ENCODE results near the gene RIF1. TPM values are rescaled to one million over a fixed set of nuclear protein-coding genes. Genes with fewer than 3 reads are reported as not detected.

The RIF1 gene, protein sequence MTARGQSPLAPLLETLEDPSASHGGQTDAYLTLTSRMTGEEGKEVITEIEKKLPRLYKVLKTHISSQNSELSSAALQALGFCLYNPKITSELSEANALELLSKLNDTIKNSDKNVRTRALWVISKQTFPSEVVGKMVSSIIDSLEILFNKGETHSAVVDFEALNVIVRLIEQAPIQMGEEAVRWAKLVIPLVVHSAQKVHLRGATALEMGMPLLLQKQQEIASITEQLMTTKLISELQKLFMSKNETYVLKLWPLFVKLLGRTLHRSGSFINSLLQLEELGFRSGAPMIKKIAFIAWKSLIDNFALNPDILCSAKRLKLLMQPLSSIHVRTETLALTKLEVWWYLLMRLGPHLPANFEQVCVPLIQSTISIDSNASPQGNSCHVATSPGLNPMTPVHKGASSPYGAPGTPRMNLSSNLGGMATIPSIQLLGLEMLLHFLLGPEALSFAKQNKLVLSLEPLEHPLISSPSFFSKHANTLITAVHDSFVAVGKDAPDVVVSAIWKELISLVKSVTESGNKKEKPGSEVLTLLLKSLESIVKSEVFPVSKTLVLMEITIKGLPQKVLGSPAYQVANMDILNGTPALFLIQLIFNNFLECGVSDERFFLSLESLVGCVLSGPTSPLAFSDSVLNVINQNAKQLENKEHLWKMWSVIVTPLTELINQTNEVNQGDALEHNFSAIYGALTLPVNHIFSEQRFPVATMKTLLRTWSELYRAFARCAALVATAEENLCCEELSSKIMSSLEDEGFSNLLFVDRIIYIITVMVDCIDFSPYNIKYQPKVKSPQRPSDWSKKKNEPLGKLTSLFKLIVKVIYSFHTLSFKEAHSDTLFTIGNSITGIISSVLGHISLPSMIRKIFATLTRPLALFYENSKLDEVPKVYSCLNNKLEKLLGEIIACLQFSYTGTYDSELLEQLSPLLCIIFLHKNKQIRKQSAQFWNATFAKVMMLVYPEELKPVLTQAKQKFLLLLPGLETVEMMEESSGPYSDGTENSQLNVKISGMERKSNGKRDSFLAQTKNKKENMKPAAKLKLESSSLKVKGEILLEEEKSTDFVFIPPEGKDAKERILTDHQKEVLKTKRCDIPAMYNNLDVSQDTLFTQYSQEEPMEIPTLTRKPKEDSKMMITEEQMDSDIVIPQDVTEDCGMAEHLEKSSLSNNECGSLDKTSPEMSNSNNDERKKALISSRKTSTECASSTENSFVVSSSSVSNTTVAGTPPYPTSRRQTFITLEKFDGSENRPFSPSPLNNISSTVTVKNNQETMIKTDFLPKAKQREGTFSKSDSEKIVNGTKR (N-terminal part only)
- 46.3 and 50.9 TPM in 2 replicates for total RNA-seq (2014; rRNA removed; shearing (Covaris generic))
- 20.2 and 32.4 TPM in 2 replicates for polyA plus RNA-seq (2014; cell fraction: nucleus; rRNA removed)

DNA sequence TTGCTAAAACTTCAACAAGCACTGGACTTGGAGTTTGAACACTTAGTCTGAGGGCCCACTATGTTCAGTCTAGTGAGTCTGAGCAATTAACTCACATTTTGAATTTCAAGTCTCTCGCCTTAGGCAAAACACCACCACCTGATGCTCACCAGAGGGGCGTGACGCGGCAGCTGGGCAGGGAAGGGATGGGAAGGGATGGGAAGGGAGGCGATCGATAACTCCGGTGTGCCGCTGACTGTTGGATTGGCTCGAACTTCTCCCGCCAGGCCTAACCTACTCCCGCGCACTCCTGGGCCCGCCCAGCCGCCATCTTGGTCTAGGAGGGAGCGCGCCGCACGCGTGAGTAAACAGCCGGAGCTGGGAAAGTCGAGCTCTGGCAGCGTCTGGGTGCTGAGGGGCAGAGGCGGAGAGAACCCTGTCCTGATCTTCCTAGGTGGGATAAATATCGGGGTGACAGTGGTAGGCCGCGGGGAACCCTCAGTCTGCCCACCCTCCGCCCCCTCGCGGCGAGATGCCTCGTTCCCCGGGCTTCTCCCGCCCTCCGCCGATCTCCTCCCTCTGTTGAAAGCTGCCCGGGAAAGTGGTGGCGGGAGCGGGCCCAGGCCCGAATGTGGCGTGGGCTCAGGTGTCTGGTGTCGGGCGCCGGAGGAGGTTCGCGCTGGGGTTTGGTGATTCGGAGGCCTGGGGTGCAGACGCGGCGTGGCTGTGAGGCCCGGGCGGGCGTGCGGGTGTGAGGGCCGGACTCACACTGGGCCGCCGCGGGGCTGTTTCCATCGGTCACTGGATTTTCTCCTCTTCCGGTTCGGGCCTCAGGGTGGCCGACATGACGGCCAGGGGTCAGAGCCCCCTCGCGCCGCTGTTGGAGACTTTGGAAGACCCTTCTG, at the start of gene RIF1:
Gene RIF1, plus strand, starts transcription at position 302 of the 884 bp plus-strand sequence. Its CDS starts 522 bp downstream, at position 824.
- peak; percentile 91 for DNase-seq (ENCODE audit: extremely low read depth, low read depth)

DNA sequence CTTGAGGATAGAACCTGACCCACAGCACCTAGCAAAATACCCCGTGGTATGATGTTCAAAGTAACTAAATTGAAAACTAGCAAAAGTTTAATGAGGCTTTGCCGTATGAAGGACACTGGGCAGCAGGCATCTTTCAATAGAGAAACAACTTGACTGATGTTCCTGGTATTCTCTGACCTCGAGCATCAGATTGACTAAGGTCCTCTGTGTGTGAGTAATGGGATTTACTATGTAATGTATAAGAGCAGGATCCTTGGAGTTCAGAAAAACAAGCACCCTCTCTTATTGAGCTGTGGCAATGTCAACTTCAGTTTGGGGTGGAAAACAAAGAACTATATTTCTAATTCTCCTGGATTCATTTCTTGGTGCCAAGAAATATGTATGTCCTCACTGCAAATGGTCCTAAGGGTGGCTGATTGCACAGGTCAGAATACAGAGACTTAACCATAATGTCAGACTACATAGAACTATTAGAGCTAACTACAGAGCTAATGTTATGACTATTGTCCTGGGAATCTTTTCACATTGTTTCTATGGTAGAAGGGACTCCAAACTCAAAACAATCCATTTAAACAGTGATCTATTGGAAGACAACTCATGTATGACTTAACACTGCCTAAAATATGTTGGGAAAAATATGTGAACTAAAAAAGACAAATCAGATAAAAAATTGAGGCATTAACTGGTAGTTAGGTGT, 47.9 kb upstream of the RIF1 start:
- DNase-seq (ENCODE audit: extremely low read depth, low read depth): no peak

DNA sequence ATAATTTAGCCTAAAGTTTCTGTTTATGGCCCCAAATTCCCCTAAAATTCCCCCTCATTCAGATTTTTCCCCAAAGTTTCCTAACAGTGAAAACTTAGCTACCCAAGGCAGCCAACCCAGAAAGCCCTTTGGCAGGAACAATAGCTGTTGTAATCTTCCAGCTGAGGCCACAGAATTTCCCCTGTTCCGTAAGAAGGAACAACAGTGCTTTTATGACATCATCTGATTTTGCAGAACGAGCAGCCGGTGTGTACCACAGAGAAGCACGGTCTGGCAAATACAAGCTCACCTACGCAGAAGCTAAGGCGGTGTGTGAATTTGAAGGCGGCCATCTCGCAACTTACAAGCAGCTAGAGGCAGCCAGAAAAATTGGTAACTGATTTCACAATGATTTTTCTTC, 46.0 kb upstream of the RIF1 start:
- no peak for DNase-seq (ENCODE audit: extremely low read depth, low read depth)

DNA sequence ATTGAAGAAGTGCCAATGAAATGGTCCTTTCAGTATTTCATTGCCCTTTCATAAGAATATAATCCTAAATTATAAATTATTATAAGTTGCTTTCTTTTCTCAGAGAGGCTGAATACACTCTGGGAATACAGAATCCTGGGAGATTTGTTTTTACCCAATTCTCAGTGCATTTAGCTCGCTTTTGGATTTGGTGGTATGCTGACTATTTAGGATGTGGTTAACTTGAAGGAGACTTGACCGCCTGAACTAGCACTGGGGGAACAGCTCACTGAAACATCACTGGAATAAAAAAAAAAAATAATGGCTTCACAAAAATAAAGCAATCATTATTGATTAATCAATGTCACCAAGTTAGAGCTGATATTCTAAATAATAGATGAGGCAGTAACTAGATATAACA, 42.1 kb upstream of the RIF1 start:
- DNase-seq (ENCODE audit: extremely low read depth, low read depth): no peak

DNA sequence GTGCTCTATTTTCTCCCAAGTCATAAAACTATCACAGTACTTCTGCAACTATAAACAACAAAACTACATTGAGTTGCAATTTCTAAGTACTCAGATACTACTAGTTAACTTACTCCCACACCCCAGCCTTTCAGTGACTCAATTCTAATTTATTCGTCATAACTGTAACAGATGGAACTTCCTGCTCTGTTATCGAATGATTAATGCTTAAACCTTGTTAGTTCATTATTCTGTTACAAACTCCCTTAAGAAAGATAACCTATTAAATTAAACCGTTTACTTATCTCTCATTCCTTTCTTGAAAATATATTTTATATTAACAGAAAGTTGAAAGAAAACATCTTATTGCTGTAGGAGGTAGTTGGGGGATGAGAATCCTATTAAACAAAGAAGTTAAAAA, 35.3 kb upstream of the RIF1 start:
- DNase-seq (ENCODE audit: extremely low read depth, low read depth): no peak

DNA sequence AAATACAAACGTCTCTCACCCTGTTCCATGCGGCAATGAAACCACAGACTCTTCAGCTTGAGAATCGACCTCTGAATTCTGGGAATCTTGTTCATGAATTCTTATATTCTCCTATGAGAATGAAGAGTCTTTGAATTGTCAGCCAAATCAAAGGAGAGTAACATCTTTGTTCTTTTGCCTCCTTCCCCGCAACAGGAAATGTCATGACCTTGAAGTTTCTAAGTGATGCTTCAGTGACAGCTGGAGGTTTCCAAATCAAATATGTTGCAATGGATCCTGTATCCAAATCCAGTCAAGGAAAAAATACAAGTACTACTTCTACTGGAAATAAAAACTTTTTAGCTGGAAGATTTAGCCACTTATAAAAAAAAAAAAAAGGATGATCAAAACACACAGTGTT, 30.5 kb upstream of the RIF1 start:
- DNase-seq (ENCODE audit: extremely low read depth, low read depth): no peak

DNA sequence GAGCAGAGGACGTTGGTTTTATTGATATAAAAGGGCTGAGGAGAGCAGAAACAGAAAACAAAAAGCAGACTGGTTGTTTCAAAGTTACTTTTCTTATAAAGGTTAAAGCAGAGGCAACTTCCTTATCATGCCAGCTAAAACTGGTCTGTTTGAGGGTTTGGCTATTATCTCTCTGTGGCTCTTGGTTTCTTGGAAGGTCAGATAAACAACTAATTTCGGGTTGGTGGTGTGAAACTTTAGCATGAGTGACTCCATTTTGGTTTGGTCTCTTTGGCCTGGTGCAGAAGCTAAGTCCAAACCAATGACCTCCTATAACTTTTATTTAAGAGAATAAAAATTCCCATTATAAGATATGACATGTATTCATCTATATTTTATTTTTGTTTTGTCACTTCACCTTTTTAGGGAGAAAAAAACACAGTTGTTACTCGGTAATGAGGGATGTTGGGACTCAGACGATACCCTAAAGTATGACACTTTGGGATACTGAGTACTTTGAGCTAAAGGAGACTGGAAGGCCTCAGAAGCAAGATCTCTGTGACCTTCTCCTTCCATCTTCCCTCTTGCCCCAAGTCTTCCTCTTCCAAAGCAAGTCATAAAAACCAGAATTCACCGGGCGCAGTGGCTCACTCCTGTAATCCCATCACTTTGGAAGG, 29.0 kb upstream of the RIF1 start:
- DNase-seq (ENCODE audit: extremely low read depth, low read depth): no peak

DNA sequence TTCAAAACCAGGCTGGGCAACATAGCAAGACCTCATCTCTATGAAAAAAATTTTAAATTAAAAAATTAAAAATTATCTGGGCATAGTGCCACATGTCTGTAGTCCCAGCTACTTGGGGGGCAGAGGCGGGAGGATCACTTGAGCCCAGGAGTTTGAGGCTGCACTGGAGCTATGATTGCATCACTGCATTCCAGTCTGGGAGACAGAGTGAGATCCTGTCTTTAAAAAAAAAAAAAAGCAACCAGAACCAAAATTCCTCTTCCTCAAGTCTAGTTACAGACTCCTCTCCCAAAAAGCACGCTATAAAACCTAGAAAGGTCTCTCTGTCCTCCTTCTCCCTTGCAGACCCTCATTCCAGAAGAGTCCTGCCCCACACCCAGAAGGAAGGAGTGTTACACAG, 28.4 kb upstream of the RIF1 start:
- DNase-seq (ENCODE audit: extremely low read depth, low read depth): no peak

DNA sequence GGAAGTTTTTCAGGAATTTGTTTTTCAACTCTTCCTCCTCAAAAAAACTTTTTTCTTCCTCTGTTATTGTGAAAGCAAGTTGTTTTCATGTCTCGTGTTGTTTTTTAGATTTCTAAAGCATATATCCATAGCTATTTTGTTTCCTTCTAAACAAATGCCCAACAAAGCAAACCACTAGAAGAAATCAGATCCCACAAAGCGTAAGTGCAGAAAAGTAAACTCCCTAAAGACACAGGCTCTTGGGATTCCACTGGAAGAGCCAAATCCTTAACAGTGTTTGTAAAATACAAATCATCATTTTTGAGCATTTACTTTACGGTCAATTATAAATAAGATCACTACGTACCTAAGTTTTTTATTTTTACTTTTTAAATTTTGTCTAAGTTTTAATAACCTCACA, 21.7 kb upstream of the RIF1 start:
- no peak for DNase-seq (ENCODE audit: extremely low read depth, low read depth)

DNA sequence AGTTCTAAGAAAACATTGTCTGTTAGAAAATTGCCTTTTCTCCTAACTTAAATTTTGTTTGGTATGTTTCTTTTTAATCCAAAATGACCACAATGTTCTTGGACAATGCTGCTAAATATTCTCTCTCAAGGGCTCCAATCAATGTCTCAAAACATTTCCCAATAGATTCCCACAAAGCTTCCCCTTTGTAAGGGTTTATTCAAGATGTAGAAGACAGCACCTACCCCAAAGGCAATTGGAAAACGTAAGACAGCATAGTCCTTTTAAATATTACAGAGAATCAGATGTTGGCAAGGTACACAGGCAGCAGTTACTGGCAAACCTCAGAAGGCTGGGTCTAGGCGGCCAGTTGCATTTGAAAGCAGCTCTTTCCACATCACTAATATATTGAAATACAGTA, 18.3 kb upstream of the RIF1 start:
- DNase-seq (ENCODE audit: extremely low read depth, low read depth): no peak

DNA sequence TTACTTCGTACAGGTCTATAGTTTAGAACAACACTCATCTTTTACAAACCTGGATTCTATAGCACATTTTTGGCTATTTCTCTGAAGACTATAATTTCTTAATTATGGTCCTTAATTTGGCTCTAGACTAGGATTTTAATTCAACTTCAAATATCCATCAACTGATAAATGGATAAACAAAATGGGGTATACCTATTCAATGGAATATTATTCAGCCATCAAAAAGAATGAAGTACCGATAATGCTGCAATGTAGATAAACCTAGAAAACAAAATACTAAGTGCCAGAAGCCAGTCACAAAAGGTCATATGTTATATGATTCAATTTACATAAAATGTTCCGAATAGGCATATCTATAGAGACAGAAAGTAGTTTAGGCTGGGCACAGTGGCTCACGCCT, 15.2 kb upstream of the RIF1 start:
- DNase-seq (ENCODE audit: extremely low read depth, low read depth): no peak

DNA sequence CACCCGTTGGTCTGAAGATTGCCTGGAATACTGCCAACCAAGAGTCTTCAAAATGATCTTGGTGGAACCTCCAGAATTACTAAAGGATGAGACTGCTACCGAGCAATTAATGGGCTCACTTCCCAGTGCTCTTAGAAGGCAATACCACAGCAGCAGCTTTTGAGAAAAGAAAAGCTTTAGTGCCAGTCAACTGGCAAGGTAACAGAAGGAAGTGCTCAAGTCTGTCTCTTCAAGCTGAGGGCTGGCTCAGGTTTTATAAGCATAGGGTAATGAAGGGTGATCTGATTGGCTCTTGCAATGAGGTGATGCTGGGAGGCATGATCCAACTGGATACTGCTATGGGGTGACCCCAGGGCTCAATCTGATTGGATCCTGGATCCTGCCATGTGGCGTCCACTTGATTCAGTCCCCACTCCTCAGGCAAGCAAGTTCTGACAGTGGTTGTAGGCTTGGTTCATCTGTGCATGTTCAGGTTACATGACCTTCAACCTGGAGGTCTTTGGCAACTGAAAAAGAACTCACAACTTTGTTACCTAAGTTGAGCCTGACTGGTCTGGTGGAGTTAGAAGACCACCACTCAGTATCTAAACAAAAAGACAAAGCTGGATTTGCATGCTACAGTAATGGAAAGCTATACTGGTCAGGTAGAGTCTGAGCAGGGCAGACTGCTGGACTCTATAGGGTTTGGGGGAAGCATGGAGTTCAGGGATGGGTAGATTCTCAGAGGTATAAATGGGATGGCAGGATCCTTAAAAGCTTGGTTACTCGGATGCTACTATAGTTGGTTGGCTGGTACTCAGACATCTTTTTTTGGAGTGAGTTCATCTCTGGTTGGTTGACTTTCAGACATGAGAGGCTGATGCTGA, 14.0 kb upstream of the RIF1 start:
- DNase-seq (ENCODE audit: extremely low read depth, low read depth): no peak

DNA sequence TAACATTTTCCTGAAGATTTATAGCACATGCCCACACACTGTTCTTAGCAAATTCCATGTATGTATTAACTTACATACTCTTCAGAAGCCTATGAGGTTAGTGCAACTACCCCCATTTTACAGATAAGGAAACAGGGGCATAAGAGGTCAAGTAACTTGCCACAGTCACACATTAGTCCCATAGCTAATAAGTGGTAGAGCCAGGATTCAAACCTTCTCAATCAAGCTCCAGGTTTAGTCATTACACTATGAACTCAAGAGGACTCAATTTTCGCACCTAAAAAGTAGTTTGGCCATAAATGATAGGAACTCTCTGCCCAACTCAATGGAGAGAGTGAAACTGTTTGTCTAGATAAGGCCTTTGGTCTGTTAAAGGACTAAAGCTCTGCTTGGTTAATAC, 9.7 kb upstream of the RIF1 start:
- DNase-seq (ENCODE audit: extremely low read depth, low read depth): no peak

DNA sequence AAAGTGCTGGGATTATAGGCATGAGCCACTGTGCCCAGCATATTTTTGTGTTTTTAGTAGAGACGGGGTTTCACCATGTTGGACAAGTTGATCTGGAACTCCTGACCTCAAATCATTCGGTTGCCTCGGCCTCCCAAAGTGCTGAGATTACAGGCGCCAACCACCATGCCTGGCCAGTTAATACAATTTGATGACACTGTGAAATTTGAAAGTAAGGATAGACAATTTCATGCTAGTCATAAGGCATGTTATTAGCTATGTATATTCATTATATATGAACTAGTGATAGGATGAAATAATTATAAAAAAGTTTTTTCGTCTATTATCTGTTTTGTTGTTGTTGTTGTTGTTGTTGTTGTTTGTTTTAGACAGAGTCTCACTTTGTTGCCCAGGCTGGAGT, 8.6 kb upstream of the RIF1 start:
- no peak for DNase-seq (ENCODE audit: extremely low read depth, low read depth)

DNA sequence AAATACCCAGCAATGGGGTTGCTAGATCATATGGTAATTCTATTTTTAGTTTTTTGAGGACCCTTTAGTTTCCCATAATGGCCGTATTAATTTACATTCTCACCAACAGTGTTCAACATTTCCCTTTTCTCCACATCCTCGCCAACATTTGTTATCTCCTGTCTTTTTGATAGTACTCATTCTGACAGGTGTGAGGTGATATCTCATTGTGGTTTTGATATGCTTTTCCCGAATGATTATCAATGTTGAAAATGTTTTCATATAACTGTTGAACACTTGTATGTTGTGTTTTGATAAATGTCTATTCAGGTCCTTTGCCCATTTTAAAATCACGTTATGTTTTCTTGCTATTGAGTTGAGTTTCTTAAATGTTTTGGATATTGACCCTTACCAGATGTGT, 5.8 kb upstream of the RIF1 start:
- DNase-seq (ENCODE audit: extremely low read depth, low read depth): no peak

DNA sequence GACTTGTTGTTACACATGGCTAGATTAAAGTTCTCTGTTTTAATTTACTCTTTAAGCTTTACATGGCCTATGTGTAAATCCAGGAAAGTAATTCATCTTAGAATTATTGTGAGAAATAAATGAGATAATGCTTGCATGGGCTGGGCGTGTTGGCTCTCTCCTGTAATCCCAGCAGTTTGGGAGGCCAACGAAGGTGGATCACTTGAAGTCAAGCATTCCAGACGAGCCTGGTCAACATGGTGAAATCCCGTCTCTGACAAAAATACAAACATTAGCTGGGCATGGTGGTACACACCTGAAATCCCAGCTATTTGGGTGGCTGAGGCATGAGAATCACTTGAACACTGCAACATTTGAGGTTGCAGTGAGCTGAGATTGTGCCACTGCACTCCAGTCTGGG, 4.3 kb upstream of the RIF1 start:
- no peak for DNase-seq (ENCODE audit: extremely low read depth, low read depth)

DNA sequence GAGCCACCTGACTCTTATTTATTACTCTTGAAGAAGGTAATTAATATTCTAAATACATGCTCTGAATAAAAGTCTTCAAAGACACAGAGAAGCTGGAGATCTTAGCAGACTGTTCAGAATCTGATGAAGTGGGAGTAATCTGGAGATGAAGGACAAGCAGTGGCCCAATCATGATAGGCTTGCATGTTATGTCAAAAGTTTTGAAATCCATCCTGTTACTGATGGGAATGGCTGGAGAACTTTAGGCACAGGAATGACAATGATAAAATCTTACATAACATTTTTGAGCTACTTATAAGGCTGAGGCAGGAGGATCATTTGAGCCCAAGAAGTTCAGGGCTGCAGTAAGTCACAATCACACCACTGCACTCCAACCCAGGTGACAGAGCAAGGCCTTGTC, 2.4 kb upstream of the RIF1 start:
- no peak for DNase-seq (ENCODE audit: extremely low read depth, low read depth)

All from NCI-H460 (cell line).